CD4-positive, CD25-positive, alpha-beta regulatory T cell (primary cell): ENCODE results near the gene PDCD1. TPM values are rescaled to one million over a fixed set of nuclear protein-coding genes. Genes with fewer than 3 reads are reported as not detected.
A peak's percentile ranks its signal among the peaks of the same experiment; 100 is the strongest.

ENCODE experiments used
- ATAC-seq, 2 donors: fragments of 150-1000 bp; cut with Tn5 transposase; one replicate each; pipeline ENCODE4 v1.10.0; 2021; ENCODE audit warnings: low read depth in 2 of 2, moderate number of reproducible peaks in 2 of 2, moderate library complexity in 1 of 2
- DNase-seq, 3 donors: peaks; one replicate each; pipeline versions ENCODE4 v3.0.0 to v3.0.0-alpha.2; 2012 to 2022; ENCODE audit warnings: mixed read lengths in 1 of 3
- H3K27ac ChIP-seq: one replicate; pipeline ENCODE4 v1.7.0; 2013; ENCODE audit warnings: mild to moderate bottlenecking, low read length; ENCODE audit not compliant: insufficient read depth, poor library complexity, severe bottlenecking
- H3K27me3 ChIP-seq: one replicate; pipeline ENCODE4 v1.7.0; 2013; ENCODE audit warnings: low read length; ENCODE audit not compliant: control insufficient read depth, insufficient read depth
- H3K36me3 ChIP-seq: one replicate; pipeline ENCODE4 v1.7.0; 2013; ENCODE audit warnings: mild to moderate bottlenecking, low read length, moderate library complexity; ENCODE audit not compliant: control insufficient read depth, insufficient read depth
- H3K4me1 ChIP-seq: 2 replicates; pipeline ENCODE4 v1.7.0; 2013; ENCODE audit warnings: mild to moderate bottlenecking, low read length; ENCODE audit not compliant: insufficient read depth, control insufficient read depth, poor library complexity, severe bottlenecking
- H3K4me3 ChIP-seq: one replicate; pipeline ENCODE4 v1.7.0; 2013; ENCODE audit warnings: low read depth, mild to moderate bottlenecking, low read length, moderate library complexity
- H3K9me3 ChIP-seq, 2 experiments: 1 replicate in 1 of 2; 2 replicates in 1 of 2; pipeline ENCODE4 v1.7.0; 2013; ENCODE audit warnings: low read length in 2 of 2, mild to moderate bottlenecking in 1 of 2, moderate library complexity in 1 of 2; ENCODE audit not compliant: control insufficient read depth in 2 of 2
- H3K27ac Mint-ChIP-seq, 3 donors: one replicate each; pipeline ENCODE4 v1.8.0; 2020 to 2022; ENCODE audit warnings: mild to moderate bottlenecking in 3 of 3, mixed read lengths in 3 of 3, moderate library complexity in 2 of 3
- H3K27me3 Mint-ChIP-seq: one replicate; pipeline ENCODE4 v1.8.0; 2022; ENCODE audit warnings: mild to moderate bottlenecking, mixed read lengths
- H3K36me3 Mint-ChIP-seq: one replicate; pipeline ENCODE4 v1.8.0; 2020; ENCODE audit warnings: mixed read lengths
- H3K4me1 Mint-ChIP-seq, 4 donors: one replicate each; pipeline ENCODE4 v1.8.0; 2020 to 2022; ENCODE audit warnings: mixed read lengths in 4 of 4, mild to moderate bottlenecking in 1 of 4
- H3K4me3 Mint-ChIP-seq, 4 donors: one replicate each; pipeline ENCODE4 v1.8.0; 2020 to 2022; ENCODE audit warnings: mild to moderate bottlenecking in 4 of 4, mixed read lengths in 4 of 4, moderate library complexity in 3 of 4
- H3K9me3 Mint-ChIP-seq, 7 donors: one replicate each; pipeline ENCODE4 v1.8.0; 2020 to 2022; ENCODE audit warnings: mixed read lengths in 7 of 7, mild to moderate bottlenecking in 3 of 7, moderate library complexity in 2 of 7
- polyA plus RNA-seq, 4 donors: library from polyadenylated mRNA; unstranded; fragments of 300-500 nt; fragmentation: Illumina TruSeq; gene quantifications; one replicate each; pipeline ENCODE4 v1.2.3, GENCODE V29; 2021
- total RNA-seq: library from RNA; stranded (reverse); gene quantifications from one replicate; pipeline ENCODE4 v1.2.3, GENCODE V29; 2022

PDCD1 gene
- total and polyA plus RNA-seq, 5 donors from 2014 or later: 6.0 to 12.3 (median 7.2) TPM

- no peak overlapping the region for H3K27ac ChIP-seq
- no peaks in the 10 kb centered on the region for H3K27me3 ChIP-seq
- no peaks in the 10 kb centered on the region for H3K9me3 ChIP-seq
- H3K4me3 ChIP-seq: no peak overlapping the region
- Mint-ChIP-seq H3K4me1 (peaks cover 8 to 75% (median 32%) of the 10 kb centered on the region in 4 donors), H3K4me3 (peak overlapping the region in 1 of 4 donors; percentile 54), H3K9me3 (peaks cover 0 to 4% (median 0%) of the 10 kb centered on the region in 7 donors), H3K36me3 (no peaks in the 10 kb centered on the region), H3K27ac (peak overlapping the region in 2 of 3 donors; percentile 88 to 91), H3K27me3 (no peaks in the 10 kb centered on the region)
- H3K36me3 ChIP-seq: no peaks in the 10 kb centered on the region
- ATAC-seq (no peak), DNase-seq (no peak)
- peaks cover 49% of the 10 kb centered on the region for H3K4me1 ChIP-seq
Observed at GRCh38 chr2:241864850-241865213, 6.1 kb upstream of the PDCD1 start.

DNA sequence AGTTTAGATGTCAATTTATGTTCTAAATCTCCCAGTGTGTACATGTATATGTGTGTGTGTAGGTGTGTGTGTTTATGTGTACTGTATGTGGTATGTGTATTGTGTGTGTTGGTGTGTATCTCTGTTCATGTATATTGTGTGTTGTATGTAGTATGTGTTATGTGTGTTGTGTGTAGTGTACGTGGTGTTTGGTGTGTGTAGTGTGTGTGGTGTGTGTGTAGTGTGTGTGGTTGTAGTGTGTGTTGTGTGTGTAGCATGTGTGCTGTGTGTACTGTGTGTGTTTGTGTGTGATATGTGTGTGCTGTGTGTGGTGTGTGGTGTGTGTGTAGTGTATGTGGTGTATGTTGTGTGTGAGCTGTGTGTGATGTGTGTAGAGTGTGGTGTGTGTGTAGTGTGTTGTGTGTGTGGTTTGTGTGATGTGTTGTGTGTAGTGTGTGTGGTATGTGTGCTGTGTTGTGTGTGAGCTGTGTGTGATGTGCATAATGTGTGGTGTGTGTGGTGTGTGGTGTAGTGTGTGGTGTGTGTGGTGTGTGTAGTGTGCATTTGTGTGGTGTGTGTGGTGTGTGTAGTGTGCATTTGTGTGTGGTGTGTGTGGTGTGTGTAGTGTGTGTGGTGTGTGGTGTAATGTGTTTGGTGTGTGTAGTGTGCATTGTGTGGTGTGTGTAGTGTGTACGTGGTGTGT is 5.6 kb upstream of the PDCD1 start:
- Mint-ChIP-seq H3K4me3 (peak overlapping the region; percentile 40 to 86 (median 77)), H3K36me3 (no peaks in the 10 kb centered on the region), H3K4me1 (peaks cover 11 to 77% (median 36%) of the 10 kb centered on the region in 4 donors), H3K27ac (peak overlapping the region; percentile 86 to 94 (median 91)), H3K27me3 (no peaks in the 10 kb centered on the region), H3K9me3 (peaks cover 0 to 4% (median 0%) of the 10 kb centered on the region in 7 donors)
- Histone ChIP-seq H3K27me3 (no peaks in the 10 kb centered on the region), H3K4me3 (peak overlapping the region; percentile 10), H3K27ac (no peak overlapping the region), H3K9me3 (no peaks in the 10 kb centered on the region), H3K4me1 (peaks cover 54% of the 10 kb centered on the region), H3K36me3 (no peaks in the 10 kb centered on the region)
- DNase-seq: no peak
- ATAC-seq: no peak

DNA sequence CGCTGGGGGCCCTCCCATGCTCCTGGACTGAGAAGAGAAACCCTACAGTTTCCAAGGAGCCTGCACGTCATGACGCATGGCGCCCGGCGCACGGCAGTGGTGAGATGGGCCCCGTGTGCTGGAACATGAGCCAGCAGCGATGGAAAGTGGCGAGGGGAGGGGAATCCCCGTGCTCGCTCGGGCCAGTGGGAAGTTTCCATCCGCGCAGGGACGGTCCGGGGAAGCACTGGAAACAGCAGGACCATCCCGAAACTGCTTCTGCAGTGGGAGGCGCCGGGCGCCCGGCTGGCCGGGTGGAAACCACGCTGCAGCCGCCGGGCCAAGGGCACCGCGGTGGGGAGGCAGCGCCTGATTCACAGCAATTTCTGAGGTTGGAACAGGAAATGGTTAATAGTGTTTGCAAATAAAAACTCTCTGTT is 4.9 kb upstream of the PDCD1 start:
- H3K4me1 Mint-ChIP-seq: peaks cover 11 to 72% (median 30%) of the 10 kb centered on the region in 4 donors
- H3K9me3 Mint-ChIP-seq: peaks cover 0 to 4% (median 0%) of the 10 kb centered on the region in 7 donors
- no peaks in the 10 kb centered on the region for H3K36me3 Mint-ChIP-seq
- H3K27ac ChIP-seq: no peak overlapping the region
- H3K27ac Mint-ChIP-seq: peak overlapping the region in 2 of 3 donors; percentile 86 to 94
- no peak for ATAC-seq
- H3K4me3 Mint-ChIP-seq: peak overlapping the region; percentile 56 to 86 (median 77)
- DNase-seq: peak in 1 of 3 donors; percentile 69
- no peaks in the 10 kb centered on the region for H3K27me3 ChIP-seq
- H3K4me1 ChIP-seq: peaks cover 57% of the 10 kb centered on the region
- no peaks in the 10 kb centered on the region for H3K9me3 ChIP-seq
- H3K36me3 ChIP-seq: no peaks in the 10 kb centered on the region
- peak overlapping the region; percentile 10 for H3K4me3 ChIP-seq
- no peaks in the 10 kb centered on the region for H3K27me3 Mint-ChIP-seq

DNA sequence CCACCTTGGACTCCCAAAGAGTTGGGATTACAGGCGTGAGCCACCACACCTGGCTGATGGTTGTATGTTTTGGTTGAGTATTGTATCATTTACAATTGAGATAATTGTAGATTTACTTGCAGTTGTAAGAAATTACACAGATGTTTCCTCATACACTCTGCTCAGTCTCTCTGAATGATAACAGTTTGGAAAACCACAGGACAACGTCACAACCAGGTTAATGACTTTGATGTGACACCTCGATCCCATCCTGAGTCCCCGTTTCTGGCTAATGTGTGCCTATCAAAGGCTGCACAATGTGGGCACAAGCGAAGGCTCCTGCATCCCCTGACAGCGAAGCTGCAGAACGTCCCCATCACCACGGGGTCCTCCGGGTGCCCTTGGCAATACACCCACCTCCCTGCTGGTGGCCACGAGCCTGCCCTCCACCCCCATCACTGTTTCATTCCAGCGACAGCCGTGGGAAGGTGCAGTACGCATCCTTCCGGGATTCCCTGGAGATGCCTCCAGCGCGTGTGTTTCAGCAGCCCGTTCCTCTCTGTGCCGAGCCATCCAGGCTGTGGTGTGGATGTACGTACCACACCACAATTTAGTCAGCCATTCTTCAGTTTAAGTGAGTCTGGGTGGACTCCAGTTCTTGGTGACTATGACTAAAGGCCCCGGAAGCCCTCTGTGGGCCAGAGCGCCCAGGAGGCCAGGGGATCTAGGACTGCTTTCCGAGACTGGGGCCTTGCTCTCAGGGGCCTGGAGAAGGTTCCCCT is 4.3 kb upstream of the PDCD1 start:
- Histone ChIP-seq H3K36me3 (no peaks in the 10 kb centered on the region), H3K9me3 (no peaks in the 10 kb centered on the region), H3K4me1 (peaks cover 57% of the 10 kb centered on the region), H3K4me3 (no peak overlapping the region), H3K27ac (no peak overlapping the region), H3K27me3 (no peaks in the 10 kb centered on the region)
- H3K27ac Mint-ChIP-seq: peak overlapping the region in 1 of 3 donors; percentile 11
- ATAC-seq (no peak), DNase-seq (no peak)
- H3K4me1 Mint-ChIP-seq: peaks cover 11 to 70% (median 28%) of the 10 kb centered on the region in 4 donors
- H3K4me3 Mint-ChIP-seq: peak overlapping the region; percentile 56 to 86 (median 77)
- H3K36me3 Mint-ChIP-seq: no peaks in the 10 kb centered on the region
- peaks cover 0 to 4% (median 0%) of the 10 kb centered on the region in 7 donors for H3K9me3 Mint-ChIP-seq
- no peaks in the 10 kb centered on the region for H3K27me3 Mint-ChIP-seq

DNA sequence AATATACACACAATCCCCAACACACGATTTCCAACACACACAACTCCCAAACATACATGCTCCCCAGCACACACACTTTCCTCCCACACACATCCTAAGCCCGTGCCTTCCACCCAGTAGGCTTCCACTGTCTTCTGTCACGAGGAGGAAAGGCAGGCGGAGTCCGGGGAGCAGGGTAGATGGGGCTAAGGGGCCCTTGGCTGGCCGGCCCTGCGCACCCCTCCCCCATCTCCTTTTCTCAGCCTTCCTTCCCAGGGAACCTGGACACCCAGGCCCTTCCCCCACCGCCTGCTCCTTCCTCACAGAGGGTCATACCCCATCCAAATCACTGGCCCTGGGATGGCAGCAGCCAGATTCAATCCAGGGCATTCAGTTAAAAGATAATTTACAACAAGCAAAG is 3.4 kb upstream of the PDCD1 start:
- Histone ChIP-seq H3K36me3 (no peaks in the 10 kb centered on the region), H3K4me1 (peaks cover 56% of the 10 kb centered on the region), H3K27me3 (no peaks in the 10 kb centered on the region), H3K4me3 (no peak overlapping the region), H3K27ac (no peak overlapping the region), H3K9me3 (no peaks in the 10 kb centered on the region)
- Mint-ChIP-seq H3K4me1 (peaks cover 11 to 67% (median 29%) of the 10 kb centered on the region in 4 donors), H3K9me3 (peaks cover 0 to 4% (median 0%) of the 10 kb centered on the region in 7 donors), H3K4me3 (peak overlapping the region in 3 of 4 donors; percentile 6 to 85 (median 58)), H3K36me3 (no peaks in the 10 kb centered on the region), H3K27ac (no peak overlapping the region), H3K27me3 (no peaks in the 10 kb centered on the region)
- ATAC-seq: no peak
- no peak for DNase-seq

GRCh38 chr2:241861264-241861663 is 2.6 kb upstream of the PDCD1 start:
- peaks cover 59% of the 10 kb centered on the region for H3K4me1 ChIP-seq
- peak overlapping the region in 2 of 3 donors; percentile 94 to 96 for H3K27ac Mint-ChIP-seq
- H3K27me3 ChIP-seq: no peaks in the 10 kb centered on the region
- H3K4me1 Mint-ChIP-seq: peaks cover 11 to 72% (median 32%) of the 10 kb centered on the region in 4 donors
- no peak overlapping the region for H3K4me3 ChIP-seq
- peaks cover 0 to 4% (median 0%) of the 10 kb centered on the region in 7 donors for H3K9me3 Mint-ChIP-seq
- H3K27ac ChIP-seq: no peak overlapping the region
- H3K36me3 Mint-ChIP-seq: no peaks in the 10 kb centered on the region
- no peak for ATAC-seq
- no peaks in the 10 kb centered on the region for H3K9me3 ChIP-seq
- no peaks in the 10 kb centered on the region for H3K27me3 Mint-ChIP-seq
- no peak for DNase-seq
- peak overlapping the region in 3 of 4 donors; percentile 53 to 73 (median 64) for H3K4me3 Mint-ChIP-seq
- no peaks in the 10 kb centered on the region for H3K36me3 ChIP-seq

- H3K9me3 ChIP-seq: no peaks in the 10 kb centered on the region
- H3K27me3 Mint-ChIP-seq: no peaks in the 10 kb centered on the region
- peak overlapping the region; percentile 62 for H3K27ac ChIP-seq
- peaks cover 9 to 66% (median 33%) of the 10 kb centered on the region in 4 donors for H3K4me1 Mint-ChIP-seq
- no peaks in the 10 kb centered on the region for H3K36me3 Mint-ChIP-seq
- no peak overlapping the region for H3K4me3 ChIP-seq
- H3K27ac Mint-ChIP-seq: peak overlapping the region in 2 of 3 donors; percentile 90 to 94
- H3K4me1 ChIP-seq: peaks cover 59% of the 10 kb centered on the region
- H3K4me3 Mint-ChIP-seq: peak overlapping the region in 3 of 4 donors; percentile 84 to 97 (median 93)
- DNase-seq (no peak), ATAC-seq (no peak)
- H3K27me3 ChIP-seq: no peaks in the 10 kb centered on the region
- H3K9me3 Mint-ChIP-seq: peaks cover 0 to 4% (median 0%) of the 10 kb centered on the region in 7 donors
- H3K36me3 ChIP-seq: no peaks in the 10 kb centered on the region
Observed at GRCh38 chr2:241860184-241861078, 1.7 kb upstream of the PDCD1 start.
